Fibroblast of pulmonary artery (primary cell): Measurements from ENCODE around the gene ZNF398.

ENCODE experiments used
- DNase-seq: peaks from one replicate; pipeline ENCODE4 v3.0.0-alpha.2; 2010; ENCODE audit warnings: low read depth
- H3K4me3 ChIP-seq: replicated peaks from 2 replicates; pipeline ENCODE4 v1.5.1; 2011; ENCODE audit warnings: low read depth, mild to moderate bottlenecking, control low read depth, low read length, moderate library complexity
- TF ChIP-seq, protein P1 (sequence below): IDR thresholded peaks from 2 replicates; pipeline ENCODE4 v1.5.1; 2011; ENCODE audit warnings: mild to moderate bottlenecking, control low read depth, low read length, inconsistent platforms; ENCODE audit errors: missing control alignments

ZNF398 gene

GRCh38 chr7:149232362-149232761, 85.1 kb downstream of the ZNF398 start:
- TF ChIP-seq, protein P1, sequence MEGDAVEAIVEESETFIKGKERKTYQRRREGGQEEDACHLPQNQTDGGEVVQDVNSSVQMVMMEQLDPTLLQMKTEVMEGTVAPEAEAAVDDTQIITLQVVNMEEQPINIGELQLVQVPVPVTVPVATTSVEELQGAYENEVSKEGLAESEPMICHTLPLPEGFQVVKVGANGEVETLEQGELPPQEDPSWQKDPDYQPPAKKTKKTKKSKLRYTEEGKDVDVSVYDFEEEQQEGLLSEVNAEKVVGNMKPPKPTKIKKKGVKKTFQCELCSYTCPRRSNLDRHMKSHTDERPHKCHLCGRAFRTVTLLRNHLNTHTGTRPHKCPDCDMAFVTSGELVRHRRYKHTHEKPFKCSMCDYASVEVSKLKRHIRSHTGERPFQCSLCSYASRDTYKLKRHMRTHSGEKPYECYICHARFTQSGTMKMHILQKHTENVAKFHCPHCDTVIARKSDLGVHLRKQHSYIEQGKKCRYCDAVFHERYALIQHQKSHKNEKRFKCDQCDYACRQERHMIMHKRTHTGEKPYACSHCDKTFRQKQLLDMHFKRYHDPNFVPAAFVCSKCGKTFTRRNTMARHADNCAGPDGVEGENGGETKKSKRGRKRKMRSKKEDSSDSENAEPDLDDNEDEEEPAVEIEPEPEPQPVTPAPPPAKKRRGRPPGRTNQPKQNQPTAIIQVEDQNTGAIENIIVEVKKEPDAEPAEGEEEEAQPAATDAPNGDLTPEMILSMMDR = no peak
- no peak for DNase-seq
- no peak overlapping the region for H3K4me3 ChIP-seq
